ENCODE data around the gene KRTAP5-1.

DNA sequence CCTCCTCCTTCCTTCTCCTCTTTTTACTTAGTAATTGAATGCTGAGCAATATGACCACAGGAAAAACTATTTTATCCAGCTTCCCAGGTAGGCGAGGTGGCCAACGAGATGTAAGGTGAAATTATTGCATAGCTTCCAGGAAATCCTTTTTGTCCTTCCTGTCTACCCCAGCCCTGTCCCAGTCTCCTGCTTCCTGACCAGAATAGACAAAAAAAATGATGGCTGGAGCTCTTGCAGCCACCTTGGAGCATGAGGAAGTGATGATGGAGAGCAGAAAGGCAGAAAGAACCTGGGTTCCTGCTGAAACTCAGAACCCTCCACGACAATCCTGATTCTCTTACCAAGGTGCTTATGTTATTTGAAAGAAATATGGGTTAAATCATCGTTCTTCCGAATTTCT is 46.9 kb downstream of the KRTAP5-1 start:
- TF ChIP-seq POLR2A (IDR thresholded peaks at IDR 0.05; ENCODE audit: low read depth, low read length) (no peak), SPI1 (IDR thresholded peaks at IDR 0.05; ENCODE audit: low read depth, low read length) (no peak), POLR2AphosphoS5 (IDR thresholded peaks at IDR 0.05; ENCODE audit: low read depth, low read length) (no peak), POU2F2 (IDR thresholded peaks at IDR 0.05; ENCODE audit: low read depth, low read length) (no peak), PAX5 (IDR thresholded peaks at IDR 0.05; ENCODE audit: insufficient read depth, low read length, severe bottlenecking) (no peak)

Measured in GM12891 (cell line).